ENCODE measurements around the gene CFAP73. TPM values are rescaled to one million over a fixed set of nuclear protein-coding genes. Genes with fewer than 3 reads are reported as not detected.

The CFAP73 gene
- total and polyA plus RNA-seq, 2 of the 8 experiments (the other 6 are each of a cell fraction or from before 2014, with no cell fraction given), result 0.45 to 0.56 TPM

- TF ChIP-seq CHD7 (IDR thresholded peaks at IDR 0.05; ENCODE audit: insufficient replicate concordance, low read length), result no peak
- TF ChIP-seq KDM1A (IDR thresholded peaks at IDR 0.05; ENCODE audit: borderline replicate concordance, low read length), result no peak
These were observed 21.7 kb upstream of the CFAP73 start (continued) for GRCh38 chr12:113127791-113128199.

Measured in H1 (cell line).